ENCODE data around the gene HOXA7.

HOXA7 gene

GRCh38 chr7:27156508-27156898 is at the start of gene HOXA7:
HOXA7 (minus strand) TSS chr7:27156675; CDS start chr7:27156545, 130 bp downstream.
- DNase-seq, result peak; percentile 80

DNA sequence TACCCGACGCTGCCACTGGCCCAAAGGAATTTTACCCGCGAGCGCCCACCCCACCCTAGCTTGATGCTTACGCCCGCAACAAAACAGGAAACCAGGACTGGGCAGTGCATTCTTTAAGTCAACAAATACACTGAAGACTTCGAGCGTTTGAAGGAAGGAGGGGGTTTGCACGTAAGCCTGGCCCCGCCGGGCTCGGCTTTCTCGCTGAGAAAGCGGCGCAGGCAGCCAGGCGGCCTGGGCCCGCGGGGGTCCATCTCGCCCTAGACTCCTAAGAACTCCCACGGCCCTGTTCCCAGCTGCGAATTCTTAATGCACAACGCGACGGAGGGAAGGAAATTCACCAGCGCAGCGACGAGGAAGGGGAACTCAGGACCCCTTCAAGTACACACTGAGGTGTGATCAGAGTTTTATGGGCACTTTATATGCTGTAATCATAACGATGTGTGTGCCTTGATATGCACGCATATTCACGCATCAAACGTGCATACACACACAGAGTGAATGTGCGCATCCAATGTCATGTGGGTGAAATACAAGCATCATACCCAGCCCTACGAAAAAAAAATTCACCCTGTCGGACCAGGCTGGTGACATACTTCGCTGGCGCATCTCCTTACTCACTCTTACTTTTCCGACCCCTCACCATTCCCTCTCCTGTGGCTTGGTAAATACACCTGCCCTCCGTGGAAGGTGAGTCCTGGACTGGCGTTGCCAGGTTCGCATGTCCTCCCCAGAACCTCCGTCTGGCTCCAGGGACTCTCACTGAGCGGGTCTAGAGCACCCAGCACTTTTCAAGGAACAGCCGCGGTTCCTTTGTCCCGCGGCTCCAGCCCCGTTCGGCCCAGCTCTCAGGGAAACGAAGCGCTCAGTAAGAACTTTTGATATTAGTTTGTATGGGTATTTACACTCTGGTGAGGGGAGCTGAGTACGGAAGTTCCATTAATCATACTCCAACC is 49.1 kb upstream of the HOXA7 start:
- DNase-seq, result no peak

- no peak for DNase-seq
Measured at GRCh38 chr7:27204851-27205322, 48.4 kb upstream of the HOXA7 start.

GRCh38 chr7:27203964-27204594 is 47.6 kb upstream of the HOXA7 start:
- DNase-seq, result no peak

DNA sequence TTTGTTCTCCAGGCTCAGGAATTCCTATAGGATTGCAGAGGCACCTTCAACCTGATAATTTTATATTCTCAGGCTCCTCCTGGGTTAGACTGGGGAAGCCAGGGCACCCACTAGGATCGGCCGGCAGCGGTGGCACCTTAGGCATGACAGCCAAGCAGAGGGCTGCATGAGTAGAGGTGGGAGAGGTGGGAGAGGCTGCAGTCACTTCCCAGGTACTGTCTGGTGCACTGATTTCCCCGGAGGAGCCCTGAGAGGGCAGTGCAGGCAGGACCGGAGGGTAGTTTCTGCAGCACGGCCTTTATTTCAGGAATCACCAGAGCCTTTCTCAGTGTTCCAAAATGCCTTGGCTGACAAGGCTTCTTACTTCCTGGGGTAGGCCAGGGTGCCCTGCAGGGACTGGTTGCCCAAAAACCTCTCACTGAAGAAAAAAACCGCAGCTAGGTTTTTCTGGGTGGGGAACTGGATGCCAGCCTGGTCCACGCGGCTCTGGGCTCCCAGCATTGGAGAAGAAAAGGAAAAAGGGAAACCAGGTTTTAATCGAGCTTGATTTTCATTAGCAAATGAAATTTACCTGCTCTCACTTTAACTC is 47.0 kb upstream of the HOXA7 start:
- no peak for DNase-seq

GRCh38 chr7:27202862-27203134 is 46.3 kb upstream of the HOXA7 start:
- DNase-seq, result no peak

DNA sequence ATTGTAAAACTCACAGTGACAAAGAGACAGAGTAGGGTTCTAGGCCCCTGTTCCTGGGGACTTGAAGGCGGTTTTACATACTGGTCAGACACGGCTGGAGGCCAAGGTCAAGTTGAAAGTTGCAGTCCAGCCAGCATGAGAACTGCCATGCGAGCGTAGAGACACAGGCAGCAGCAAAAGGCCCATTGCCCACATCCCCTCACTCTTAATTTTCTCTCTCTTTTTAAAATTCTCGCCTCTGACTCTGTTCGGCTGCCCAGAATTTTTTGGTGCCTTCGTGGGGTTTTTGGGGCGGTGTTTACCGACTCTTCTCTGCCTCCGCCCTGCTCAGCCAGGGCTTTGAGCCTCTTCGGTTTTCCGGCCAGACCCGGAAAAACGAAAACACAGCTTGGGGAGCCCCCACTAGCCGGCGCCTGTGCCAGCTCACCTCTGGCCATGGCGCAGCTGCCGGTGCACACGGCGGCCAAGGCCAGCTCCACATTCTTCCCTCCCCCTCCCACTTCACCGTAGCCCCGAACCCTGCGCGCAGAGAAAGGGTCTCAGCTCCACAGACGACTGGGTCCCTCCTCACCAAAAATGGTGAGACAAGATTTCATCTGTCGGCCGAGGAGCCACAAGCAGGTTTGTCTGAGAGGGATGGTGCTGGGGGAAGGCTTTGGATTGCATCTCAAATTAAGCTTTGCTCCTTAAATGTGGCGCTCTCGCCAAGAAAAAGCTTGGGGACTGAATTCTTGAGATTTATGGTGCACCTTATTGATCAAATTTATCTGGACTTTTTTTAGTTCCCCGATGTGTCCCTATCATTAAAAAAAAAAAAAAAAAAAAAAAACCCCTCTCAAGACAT is 45.8 kb upstream of the HOXA7 start:
- no peak for DNase-seq

GRCh38 chr7:27201580-27202017 is 45.1 kb upstream of the HOXA7 start:
- no peak for DNase-seq

- no peak for DNase-seq
Measured at GRCh38 chr7:27200761-27201579, 44.5 kb upstream of the HOXA7 start.

DNA sequence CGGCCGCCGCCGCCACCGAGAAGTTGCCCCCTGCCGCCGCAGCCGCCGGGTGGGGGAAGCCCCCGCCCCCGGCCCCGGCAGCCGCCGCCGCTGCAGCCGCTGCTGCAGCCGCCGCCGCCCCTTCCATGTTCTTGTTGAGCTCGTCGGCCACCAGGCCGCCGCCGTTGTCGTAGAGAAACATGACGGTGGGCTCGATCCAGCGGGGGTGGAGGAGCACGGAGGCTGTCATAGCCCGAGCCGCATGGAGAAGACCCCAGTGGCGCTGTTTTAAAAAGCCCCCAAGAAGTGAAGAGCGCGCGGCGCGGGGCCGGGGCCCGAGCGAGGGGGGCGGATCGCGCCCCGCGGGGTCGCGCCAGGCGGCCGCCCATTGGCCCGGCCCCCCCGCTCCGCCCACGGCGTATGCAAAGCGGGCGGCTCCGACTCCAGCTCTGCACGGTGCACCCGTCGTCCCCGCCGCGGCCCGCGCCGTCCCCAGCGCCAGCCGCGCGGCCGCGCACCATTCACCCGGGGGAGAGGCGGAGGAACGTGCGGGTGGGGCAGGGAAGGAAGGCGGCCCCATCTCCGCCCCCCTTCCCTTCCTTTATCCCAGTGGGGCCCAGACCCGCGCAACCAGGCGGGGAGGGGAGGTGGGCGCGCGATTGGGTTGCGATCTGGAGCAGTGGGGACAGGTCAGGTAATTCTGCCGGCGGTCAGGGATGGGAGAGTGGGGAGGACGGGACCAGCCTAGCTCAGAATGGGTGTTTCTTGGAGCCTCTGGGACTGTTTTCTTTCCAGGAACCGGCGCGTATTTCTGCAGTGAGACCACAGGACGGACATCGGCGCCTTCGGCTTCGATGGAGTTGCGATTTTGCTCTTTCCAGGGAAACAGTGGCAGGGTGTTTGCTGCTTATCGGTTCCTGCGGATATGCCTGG is 43.6 kb upstream of the HOXA7 start, which contains the start of gene HOXA13:
TSS of gene HOXA13 (minus strand) at position 243 of the 912 bp plus-strand sequence. CDS start at position 229, 14 bp downstream.
- peak; percentile 35 for DNase-seq

DNA sequence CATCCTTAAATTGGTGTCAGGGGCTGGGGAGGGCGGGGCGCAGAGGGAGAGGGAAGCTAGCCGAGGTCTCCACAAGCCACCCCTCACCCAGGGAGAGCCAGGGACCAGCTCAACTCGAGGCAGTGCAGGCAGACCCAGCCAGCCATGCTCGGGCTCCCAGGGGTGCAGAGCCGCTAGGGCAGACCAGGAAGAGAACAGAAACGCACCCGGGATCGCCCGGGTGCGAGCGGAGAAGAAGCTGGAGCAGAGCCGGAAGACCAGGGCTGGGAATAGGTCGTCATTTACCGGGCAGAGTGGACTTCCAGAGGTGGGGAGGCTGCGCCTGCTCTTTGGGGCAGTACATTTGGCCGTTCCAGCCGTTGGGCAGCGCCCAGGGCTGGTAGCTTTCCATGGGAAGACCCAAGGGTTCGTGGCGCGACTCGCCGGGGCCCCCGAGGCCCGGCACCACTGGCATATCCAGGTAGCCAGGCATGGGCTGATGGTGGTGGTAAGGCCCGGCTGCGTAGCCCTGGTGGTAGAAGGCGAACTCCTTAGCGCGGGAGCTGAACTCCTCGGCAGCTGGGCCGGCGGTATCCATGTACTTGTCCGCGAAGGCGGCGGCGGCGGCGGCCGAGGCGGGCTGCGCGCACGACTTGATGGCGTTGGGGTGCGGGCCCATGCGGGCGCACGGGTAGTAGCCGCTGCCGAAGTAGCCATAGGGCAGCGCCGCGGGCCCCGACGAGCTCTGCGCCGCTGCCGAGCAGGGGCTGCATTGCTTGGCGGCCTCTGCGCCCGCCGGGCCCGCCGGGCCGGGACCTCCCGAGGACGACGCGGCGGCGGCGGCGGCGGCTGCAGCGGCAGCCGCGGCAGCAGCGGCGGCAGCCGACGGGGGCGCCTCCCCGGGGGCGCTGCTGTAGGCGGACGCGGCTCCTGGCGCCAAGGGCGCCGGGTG is 42.7 kb upstream of the HOXA7 start:
- no peak for DNase-seq

DNA sequence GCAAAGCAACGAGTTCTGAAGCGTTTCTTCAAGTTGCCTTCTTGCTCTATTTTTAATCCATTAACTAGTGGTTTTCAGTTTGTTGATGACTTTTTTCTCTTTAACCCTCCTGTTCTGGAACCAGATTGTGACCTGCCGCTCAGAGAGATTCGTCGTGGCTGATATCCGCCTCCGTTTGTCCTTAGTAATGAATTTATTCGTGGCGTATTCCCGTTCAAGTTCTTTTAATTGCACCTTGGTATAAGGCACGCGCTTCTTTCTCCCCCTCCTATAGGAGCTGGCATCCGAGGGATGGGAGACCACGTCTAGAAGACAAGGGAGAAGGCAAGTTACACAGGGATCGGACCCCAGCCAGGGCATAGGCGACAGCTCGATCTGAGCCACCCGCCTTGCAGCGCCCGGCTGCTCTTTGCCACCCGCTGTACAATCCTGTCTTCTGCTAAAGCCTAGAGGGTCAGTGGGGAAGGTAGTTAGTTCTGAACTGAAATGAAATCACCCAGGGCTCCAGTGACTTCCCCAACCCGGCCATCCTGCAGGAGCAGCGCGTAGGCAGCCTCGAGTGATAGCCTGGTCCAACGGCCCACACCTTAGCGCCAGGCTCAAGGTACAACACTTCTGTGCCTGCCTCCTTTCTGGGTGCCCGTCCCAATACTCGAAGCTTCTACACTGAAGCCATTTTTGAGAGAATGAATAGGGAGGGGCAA is 41.8 kb upstream of the HOXA7 start:
- no peak for DNase-seq

- DNase-seq, result no peak
Measured at GRCh38 chr7:27197137-27198042, 40.9 kb upstream of the HOXA7 start.

GRCh38 chr7:27196287-27196767 is 39.9 kb upstream of the HOXA7 start:
- peak; percentile 66 for DNase-seq

GRCh38 chr7:27194686-27195379 is 38.4 kb upstream of the HOXA7 start:
- no peak for DNase-seq

DNA sequence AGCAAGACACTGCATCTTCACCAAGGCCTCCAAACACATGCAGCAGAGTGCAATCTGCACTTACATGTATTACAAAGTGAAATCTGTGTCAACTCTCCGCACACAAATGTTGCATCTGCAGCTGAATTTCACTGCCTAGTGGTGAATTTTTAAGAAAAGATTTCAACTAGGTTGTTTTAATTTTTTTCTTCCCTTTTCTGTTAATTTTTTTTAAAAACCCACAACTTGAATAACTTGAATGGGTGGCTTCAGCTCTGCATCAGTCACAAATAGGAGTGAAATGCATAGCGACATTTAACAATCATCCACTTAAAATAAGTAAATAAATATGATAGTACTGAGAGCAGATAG is 37.5 kb upstream of the HOXA7 start:
- no peak for DNase-seq
